ENCODE results near the gene DOCK10.

- TF ChIP-seq CTCF (IDR thresholded peaks at IDR 0.05) (no peak), REST (IDR thresholded peaks at IDR 0.05; ENCODE audit: insufficient read depth in 1 of 2, low read depth in 2 of 2, low read length in 1 of 2) (no peak), POLR2AphosphoS5 (IDR thresholded peaks at IDR 0.05; ENCODE audit: low read depth, low read length) (no peak), TCF7L2 (IDR thresholded peaks at IDR 0.05; ENCODE audit: low read depth, low read length) (no peak)
Measured at GRCh38 chr2:224780823-224781222, 261.4 kb downstream of the DOCK10 start.

Data from Panc1 (cell line).